ENCODE measurements around the gene IGSF3.
"Not testable (repeated sequence)": the region's sequence is repeated elsewhere in the genome, so short reads cannot be mapped to it uniquely, and the experiment has no call there.

- not testable (repeated sequence) for TF ChIP-seq CTCF, POLR2A, POLR2AphosphoS5, EP300 (IDR thresholded peaks at IDR 0.05)
Observed at GRCh38 chr1:116643281-116643751, 24.2 kb downstream of the IGSF3 start.

Data from sigmoid colon (tissue), 4 donors.